GM19372 (cell line): Measurements from ENCODE around the gene PLEKHM3.

Experiments
- ATAC-seq: cut with Tn5 transposase; IDR thresholded peaks from one replicate; pipeline ENCODE4 v1.9.1; 2021; ENCODE audit warnings: mild to moderate bottlenecking, low read depth, moderate library complexity; ENCODE audit not compliant: unreplicated experiment

Gene PLEKHM3

GRCh38 chr2:208000701-208001395 lies 24.5 kb downstream of the PLEKHM3 start:
- no peak for ATAC-seq

GRCh38 chr2:207996848-207997247 lies 28.5 kb downstream of the PLEKHM3 start:
- ATAC-seq: no peak

GRCh38 chr2:207995887-207996286 lies 29.4 kb downstream of the PLEKHM3 start:
- ATAC-seq: no peak

GRCh38 chr2:207993151-207993763 lies 32.1 kb downstream of the PLEKHM3 start:
- ATAC-seq: no peak

GRCh38 chr2:207991944-207992343 lies 33.4 kb downstream of the PLEKHM3 start:
- ATAC-seq: no peak

- ATAC-seq: no peak
Observed at GRCh38 chr2:207990784-207991183, 34.5 kb downstream of the PLEKHM3 start.

GRCh38 chr2:207988975-207989374 lies 36.4 kb downstream of the PLEKHM3 start:
- no peak for ATAC-seq

- no peak for ATAC-seq
Observed at GRCh38 chr2:207987025-207987716, 38.2 kb downstream of the PLEKHM3 start.

- ATAC-seq: no peak
Observed at GRCh38 chr2:207984765-207985480, 40.4 kb downstream of the PLEKHM3 start.

GRCh38 chr2:207983641-207984042 lies 41.7 kb downstream of the PLEKHM3 start:
- peak; percentile 62 for ATAC-seq

- ATAC-seq: no peak
Observed at GRCh38 chr2:207978177-207978948, 47.0 kb downstream of the PLEKHM3 start.

- ATAC-seq: no peak
Observed at GRCh38 chr2:207975921-207976320, 49.4 kb downstream of the PLEKHM3 start.

GRCh38 chr2:207974216-207974605 lies 51.1 kb downstream of the PLEKHM3 start:
- ATAC-seq: no peak

GRCh38 chr2:207970826-207971180 lies 54.5 kb downstream of the PLEKHM3 start:
- ATAC-seq: no peak

- ATAC-seq: no peak
Observed at GRCh38 chr2:207970147-207970825, 55.0 kb downstream of the PLEKHM3 start.

- no peak for ATAC-seq
Observed at GRCh38 chr2:207969249-207969648, 56.1 kb downstream of the PLEKHM3 start.

GRCh38 chr2:207967121-207967520 lies 58.2 kb downstream of the PLEKHM3 start:
- ATAC-seq: no peak

GRCh38 chr2:207960911-207961310 lies 64.4 kb downstream of the PLEKHM3 start:
- no peak for ATAC-seq

GRCh38 chr2:207960090-207960489 lies 65.2 kb downstream of the PLEKHM3 start:
- ATAC-seq: no peak

GRCh38 chr2:207956771-207957170 lies 68.6 kb downstream of the PLEKHM3 start:
- ATAC-seq: no peak
